ENCODE results near the gene KSR1. TPM values are rescaled to one million over a fixed set of nuclear protein-coding genes. Genes with fewer than 3 reads are reported as not detected.
"Not testable (repeated sequence)": the region's sequence is repeated elsewhere in the genome, so short reads cannot be mapped to it uniquely, and the experiment has no call there.

Gene KSR1
- total RNA-seq, 2 experiments from 2014 or later = 53.9 to 58.2 TPM

GRCh38 chr17:27640790-27641189, 184.5 kb downstream of the KSR1 start:
- ChIA-PET POLR2A (no interaction called here), CTCF (interaction anchor here (0.9 to 2.7 kb wide), 3 partner anchors 14 to 402 kb away, joined by 3 to 9 read pairs (median 3); no protein-coding TSS in a partner anchor)
- TF ChIP-seq, protein P1, sequence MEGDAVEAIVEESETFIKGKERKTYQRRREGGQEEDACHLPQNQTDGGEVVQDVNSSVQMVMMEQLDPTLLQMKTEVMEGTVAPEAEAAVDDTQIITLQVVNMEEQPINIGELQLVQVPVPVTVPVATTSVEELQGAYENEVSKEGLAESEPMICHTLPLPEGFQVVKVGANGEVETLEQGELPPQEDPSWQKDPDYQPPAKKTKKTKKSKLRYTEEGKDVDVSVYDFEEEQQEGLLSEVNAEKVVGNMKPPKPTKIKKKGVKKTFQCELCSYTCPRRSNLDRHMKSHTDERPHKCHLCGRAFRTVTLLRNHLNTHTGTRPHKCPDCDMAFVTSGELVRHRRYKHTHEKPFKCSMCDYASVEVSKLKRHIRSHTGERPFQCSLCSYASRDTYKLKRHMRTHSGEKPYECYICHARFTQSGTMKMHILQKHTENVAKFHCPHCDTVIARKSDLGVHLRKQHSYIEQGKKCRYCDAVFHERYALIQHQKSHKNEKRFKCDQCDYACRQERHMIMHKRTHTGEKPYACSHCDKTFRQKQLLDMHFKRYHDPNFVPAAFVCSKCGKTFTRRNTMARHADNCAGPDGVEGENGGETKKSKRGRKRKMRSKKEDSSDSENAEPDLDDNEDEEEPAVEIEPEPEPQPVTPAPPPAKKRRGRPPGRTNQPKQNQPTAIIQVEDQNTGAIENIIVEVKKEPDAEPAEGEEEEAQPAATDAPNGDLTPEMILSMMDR (IDR thresholded peaks at IDR 0.05) = no peak
- H3K27me3 Mint-ChIP-seq = no peaks in the 10 kb centered on the region
- no peaks in the 10 kb centered on the region for H3K9me3 Mint-ChIP-seq
- H3K4me1 Mint-ChIP-seq (ENCODE audit: low read depth) = no peaks in the 10 kb centered on the region
- H3K27ac Mint-ChIP-seq = no peak overlapping the region
- H3K4me3 Mint-ChIP-seq = no peak overlapping the region
- intact Hi-C loops (cut with micrococcal nuclease) = no loop called here
- no peak for ATAC-seq
- DNase-seq = no peak
- H3K36me3 Mint-ChIP-seq (ENCODE audit: low read depth) = no peaks in the 10 kb centered on the region

- no peak for ATAC-seq
- intact Hi-C loops (cut with micrococcal nuclease) = no loop called here
- CTCF ChIA-PET = interaction anchor here (1.0 kb wide), 1 partner anchor 12 kb away, joined by 3 read pairs; no protein-coding TSS in a partner anchor
- no peaks in the 10 kb centered on the region for H3K4me1 Mint-ChIP-seq (ENCODE audit: low read depth)
- POLR2A ChIA-PET = no interaction called here
- no peaks in the 10 kb centered on the region for H3K9me3 Mint-ChIP-seq
- H3K4me3 Mint-ChIP-seq = no peak overlapping the region
- no peak overlapping the region for H3K27ac Mint-ChIP-seq
- no peaks in the 10 kb centered on the region for H3K36me3 Mint-ChIP-seq (ENCODE audit: low read depth)
- DNase-seq = no peak
- no peaks in the 10 kb centered on the region for H3K27me3 Mint-ChIP-seq
- TF ChIP-seq, protein P1 (IDR thresholded peaks at IDR 0.05) = no peak
These were observed 188.3 kb downstream of the KSR1 start for GRCh38 chr17:27644586-27644985.

DNA sequence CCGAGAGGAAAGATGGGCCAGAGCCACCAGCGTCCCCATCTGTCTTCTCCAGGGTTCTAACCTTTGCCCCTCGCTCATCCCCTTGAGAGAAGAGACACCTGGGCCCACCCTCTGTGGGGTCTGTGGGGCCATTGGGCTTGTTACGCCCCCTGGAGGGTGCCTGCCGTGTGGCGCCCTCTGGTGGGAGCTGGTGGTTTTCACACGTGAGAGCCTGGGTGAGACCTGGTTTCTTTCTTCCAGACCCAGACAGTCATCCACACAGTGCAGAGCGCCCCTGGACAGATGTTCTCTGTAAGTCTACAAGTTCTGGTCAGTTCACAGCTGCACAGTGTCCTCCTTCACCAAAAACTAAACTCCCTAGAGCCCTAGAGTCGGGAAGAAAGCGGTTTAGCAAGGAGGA, 189.4 kb downstream of the KSR1 start:
- H3K27me3 Mint-ChIP-seq; H3K27ac Mint-ChIP-seq; H3K4me1 Mint-ChIP-seq (ENCODE audit: low read depth); H3K36me3 Mint-ChIP-seq (ENCODE audit: low read depth); DNase-seq; POLR2A ChIA-PET; intact Hi-C loops (cut with micrococcal nuclease); H3K4me3 Mint-ChIP-seq; H3K9me3 Mint-ChIP-seq: not testable (repeated sequence)
- ATAC-seq = peak; percentile 65
- CTCF ChIA-PET = interaction anchor here (10.0 kb wide), 1 partner anchor 43 kb away, joined by 152 read pairs; no protein-coding TSS in a partner anchor

GRCh38 chr17:27646232-27646631, 190.0 kb downstream of the KSR1 start:
- H3K9me3 Mint-ChIP-seq = no peaks in the 10 kb centered on the region
- ATAC-seq = no peak
- no peaks in the 10 kb centered on the region for H3K27me3 Mint-ChIP-seq
- H3K27ac Mint-ChIP-seq = no peak overlapping the region
- no peaks in the 10 kb centered on the region for H3K36me3 Mint-ChIP-seq (ENCODE audit: low read depth)
- H3K4me1 Mint-ChIP-seq (ENCODE audit: low read depth) = no peaks in the 10 kb centered on the region
- ChIA-PET CTCF (interaction anchor here (10.0 kb wide), 1 partner anchor 44 kb away, joined by 152 read pairs; no protein-coding TSS in a partner anchor), POLR2A (no interaction called here)
- no peak overlapping the region for H3K4me3 Mint-ChIP-seq
- TF ChIP-seq, protein P1 (IDR thresholded peaks at IDR 0.05) = no peak
- no peak for DNase-seq
- intact Hi-C loops (cut with micrococcal nuclease) = no loop called here

GRCh38 chr17:27647765-27648164, 191.5 kb downstream of the KSR1 start:
- no peaks in the 10 kb centered on the region for H3K36me3 Mint-ChIP-seq (ENCODE audit: low read depth)
- H3K4me1 Mint-ChIP-seq (ENCODE audit: low read depth) = peaks cover 2% of the 10 kb centered on the region
- POLR2A ChIA-PET = interaction anchor here (0.9 kb wide), 1 partner anchor 15 kb away, joined by 3 read pairs; no protein-coding TSS in a partner anchor
- TF ChIP-seq, protein P1 (IDR thresholded peaks at IDR 0.05) = no peak
- H3K27ac Mint-ChIP-seq = no peak overlapping the region
- CTCF ChIA-PET = interaction anchor here (0.8 to 10.0 kb wide), 5 partner anchors 45 to 411 kb away, joined by 3 to 152 read pairs (median 5); no protein-coding TSS in a partner anchor
- H3K4me3 Mint-ChIP-seq = no peak overlapping the region
- peaks cover 2% of the 10 kb centered on the region for H3K27me3 Mint-ChIP-seq
- intact Hi-C loops (cut with micrococcal nuclease) = no loop called here
- H3K9me3 Mint-ChIP-seq = no peaks in the 10 kb centered on the region
- no peak for ATAC-seq
- no peak for DNase-seq

GRCh38 chr17:27649111-27649571, 192.9 kb downstream of the KSR1 start:
- DNase-seq; ATAC-seq; H3K9me3 Mint-ChIP-seq; intact Hi-C loops (cut with micrococcal nuclease); H3K36me3 Mint-ChIP-seq (ENCODE audit: low read depth); H3K4me3 Mint-ChIP-seq; H3K27me3 Mint-ChIP-seq; H3K4me1 Mint-ChIP-seq (ENCODE audit: low read depth); H3K27ac Mint-ChIP-seq; POLR2A ChIA-PET: not testable (repeated sequence)
- CTCF ChIA-PET = interaction anchor here (1.3 to 10.0 kb wide), 3 partner anchors 47 to 268 kb away, joined by 4 to 152 read pairs (median 5); no protein-coding TSS in a partner anchor
